ENCODE results near the gene ETNK2.

Gene ETNK2

DNA sequence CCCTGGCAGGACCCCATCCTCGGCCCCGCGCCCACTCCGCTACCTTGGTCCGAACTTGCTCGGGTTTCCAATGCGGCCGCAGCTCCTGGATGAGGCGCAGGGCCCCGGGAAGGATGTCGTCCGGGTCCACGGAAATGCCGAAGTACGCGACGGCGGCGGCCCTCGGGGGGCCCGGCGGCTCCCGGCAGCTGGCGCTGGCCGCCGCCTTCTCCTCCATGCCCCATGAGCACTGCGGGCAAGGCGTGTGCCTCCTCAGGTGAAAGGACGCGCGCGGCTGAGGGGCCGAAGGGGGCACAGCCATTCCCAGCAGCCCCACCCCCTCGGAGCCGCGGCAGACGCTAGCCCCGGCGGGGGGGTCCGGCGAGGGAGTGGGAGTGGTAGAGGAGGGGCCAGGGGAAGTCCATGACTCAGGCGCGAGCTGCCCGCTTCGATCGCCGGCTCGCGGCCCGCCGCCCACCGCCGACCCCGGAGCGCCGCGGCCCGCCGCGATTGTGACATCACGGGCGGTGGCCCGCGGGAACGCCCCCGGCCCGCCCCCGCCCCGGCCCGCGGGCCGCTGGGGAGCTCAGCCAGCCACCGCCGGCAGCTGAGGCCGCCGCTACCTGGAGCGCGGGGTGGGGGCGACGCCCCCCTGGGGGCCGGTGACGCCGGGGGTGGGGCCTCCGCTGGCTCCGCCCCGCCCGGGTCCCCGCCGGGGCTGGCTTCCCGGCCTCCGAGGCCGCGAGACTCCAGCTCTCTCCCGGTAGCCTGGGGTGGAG, at the start of gene ETNK2:
TSS of gene ETNK2 (minus strand) at position 493 of the 758 bp plus-strand sequence. CDS start at position 301, 192 bp downstream.
- DNase-seq, result peak; percentile 58

DNA sequence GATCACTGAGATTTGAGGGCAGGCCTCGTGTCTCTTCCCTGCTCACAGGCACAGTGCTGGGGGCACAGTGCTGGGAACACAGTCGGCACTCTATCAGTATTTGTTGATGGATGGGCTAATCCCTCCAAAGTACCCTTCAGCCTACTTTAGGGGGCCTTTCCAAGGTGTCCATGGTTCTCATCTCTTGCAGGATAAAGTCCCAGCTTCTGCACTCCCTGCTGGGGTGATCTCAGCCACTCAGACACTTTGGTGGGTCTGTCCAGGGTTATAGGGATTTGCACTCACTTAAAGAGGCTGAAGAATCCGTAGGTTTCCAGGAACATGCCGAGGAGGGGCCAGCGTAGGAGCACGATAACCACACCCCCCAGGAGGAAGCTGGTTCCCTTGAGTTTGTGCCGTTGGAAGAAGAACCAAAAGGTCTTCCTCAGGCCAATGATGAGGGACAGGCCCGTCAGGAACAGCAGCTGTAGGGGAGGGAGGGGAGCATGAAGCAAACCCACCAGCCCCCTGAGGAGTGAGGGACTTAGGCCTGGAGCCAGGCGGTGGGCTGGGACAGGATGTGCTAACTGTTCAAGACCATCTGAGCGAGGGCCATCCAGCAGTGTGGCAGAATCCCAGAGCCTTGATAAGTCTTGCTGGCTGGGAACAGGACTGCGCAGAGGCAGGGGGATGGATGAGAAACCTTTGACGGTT, 49.6 kb upstream of the ETNK2 start:
- DNase-seq, result no peak

DNA sequence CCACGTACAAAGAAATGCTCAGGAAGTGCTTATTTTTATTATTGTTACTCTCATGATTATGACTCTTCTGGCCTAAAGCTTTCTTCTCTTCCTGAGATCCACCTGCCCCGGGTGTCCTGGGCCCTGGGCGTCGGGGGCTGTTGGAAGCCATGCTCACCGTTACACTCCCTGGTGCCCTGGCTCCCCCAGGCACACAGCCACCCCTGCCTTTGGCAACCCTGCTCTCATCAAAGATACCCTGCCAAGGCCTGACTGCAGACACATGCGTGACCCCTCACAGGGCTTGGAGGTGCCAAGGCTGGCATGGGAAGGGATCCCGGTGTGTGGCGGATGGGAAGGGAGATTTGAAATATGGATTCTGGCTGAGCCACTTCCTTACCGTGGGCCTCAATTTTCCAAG, 47.7 kb upstream of the ETNK2 start:
- DNase-seq, result no peak

DNA sequence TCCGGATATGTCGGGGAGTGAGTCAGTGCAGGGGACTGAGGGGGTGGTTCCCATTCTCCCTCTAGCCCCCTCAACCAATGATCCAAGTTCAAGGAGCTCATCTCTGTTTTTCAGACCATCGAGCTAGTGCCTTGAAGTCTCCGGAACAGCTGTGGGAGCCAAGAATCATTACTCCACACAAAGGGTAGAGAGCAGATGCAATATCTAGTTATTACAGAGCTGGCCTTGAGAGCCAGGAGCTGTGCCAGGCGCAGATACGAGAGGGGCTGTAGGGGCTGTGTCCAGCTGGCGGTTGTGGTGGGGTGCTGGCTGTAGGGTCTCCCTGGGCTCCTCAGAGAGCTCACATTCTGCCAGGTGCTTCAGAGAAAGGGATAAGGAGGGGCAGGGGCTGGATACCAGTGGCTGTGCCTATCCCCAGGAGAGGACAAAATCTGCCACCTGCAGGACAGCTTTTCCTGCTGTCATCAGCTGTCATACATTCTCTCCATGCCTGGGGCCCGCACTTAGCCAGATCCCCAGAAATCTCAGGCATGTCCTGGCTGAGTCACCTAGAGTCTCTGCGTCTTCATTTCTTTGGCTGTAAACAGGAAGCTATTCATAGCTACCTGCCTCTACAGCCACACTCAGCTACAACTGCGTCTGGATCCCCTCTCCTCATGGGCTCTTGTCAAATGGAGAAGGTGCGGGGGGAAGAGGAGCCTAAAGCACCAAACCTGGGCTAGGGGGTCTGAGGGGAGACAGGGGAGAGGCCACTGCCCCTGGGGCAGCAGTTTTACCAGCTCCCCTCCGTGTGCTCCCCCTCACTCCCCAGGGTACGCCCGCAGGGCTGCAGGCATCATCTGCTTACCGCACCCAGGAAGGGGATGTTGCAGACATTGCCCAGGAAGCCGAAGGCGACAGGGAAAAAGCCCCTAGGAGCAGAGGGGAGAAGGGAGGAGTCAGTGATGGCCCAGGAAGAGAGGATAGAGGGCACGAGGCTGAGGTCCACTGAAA, 46.8 kb upstream of the ETNK2 start:
- DNase-seq, result no peak

DNA sequence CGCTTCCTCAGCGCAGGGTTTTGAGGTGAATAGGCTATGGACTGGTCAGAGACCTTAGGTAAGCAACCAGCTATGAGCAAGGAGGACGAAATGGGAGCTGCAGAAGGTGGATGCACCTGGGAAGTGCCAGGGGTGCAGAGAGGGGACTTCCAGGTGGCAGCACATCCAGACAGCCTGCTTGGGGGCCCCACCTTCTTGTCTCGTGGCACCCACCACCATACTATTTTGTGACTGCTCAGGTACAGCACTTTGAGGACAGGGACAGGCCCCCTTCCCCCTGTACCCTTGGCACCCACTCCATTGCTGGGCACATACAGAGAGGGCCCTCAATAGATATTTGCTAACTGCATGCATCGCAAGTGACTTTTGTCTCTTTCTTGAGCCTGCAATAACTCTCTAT, 45.2 kb upstream of the ETNK2 start:
- DNase-seq, result no peak

DNA sequence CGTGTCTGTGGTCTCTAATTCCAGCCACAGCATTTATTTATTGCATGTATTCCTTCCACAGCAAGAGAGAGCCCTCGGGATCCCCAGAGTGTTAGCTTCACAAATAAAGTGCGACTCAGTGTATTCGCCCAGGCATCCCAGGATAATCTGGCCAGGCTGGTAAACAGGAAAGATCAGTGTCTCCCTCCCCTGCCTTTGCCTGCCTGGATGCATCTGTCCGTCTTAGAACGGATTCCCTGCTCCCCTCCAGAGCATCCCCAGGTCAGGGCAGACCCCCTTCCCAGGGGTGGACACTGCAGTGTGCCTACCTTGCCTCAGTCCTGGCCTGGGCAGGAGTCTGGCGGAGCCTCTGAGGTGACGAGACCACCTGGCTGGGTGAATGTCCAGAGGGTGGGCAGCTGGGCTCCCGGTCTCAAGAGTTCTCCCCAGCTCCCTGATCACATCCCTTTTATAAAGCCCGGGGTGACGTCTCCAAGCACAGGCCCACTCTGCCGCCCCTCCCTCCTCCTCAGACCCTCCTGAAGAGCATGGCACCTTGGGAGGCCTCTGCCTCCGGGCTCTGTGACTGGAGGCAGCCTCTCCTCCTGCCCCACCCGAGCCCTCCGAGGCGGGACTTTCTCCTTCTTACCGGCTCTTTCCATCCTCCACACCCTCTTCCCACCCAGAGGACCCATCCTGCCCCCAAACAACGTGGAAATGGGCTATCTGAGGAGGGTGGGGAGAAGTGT, 44.4 kb upstream of the ETNK2 start, which contains the start of gene KISS1:
TSS of gene KISS1 (minus strand) at position 424 of the 728 bp plus-strand sequence. CDS start 3,615 bp downstream, outside the sequence.
- no peak for DNase-seq

GRCh38 chr1:204194771-204195170, 42.9 kb upstream of the ETNK2 start:
- DNase-seq, result no peak

- no peak for DNase-seq
Measured at GRCh38 chr1:204194080-204194479, 42.2 kb upstream of the ETNK2 start.

- DNase-seq, result no peak
Measured at GRCh38 chr1:204192589-204193352, 40.9 kb upstream of the ETNK2 start.

DNA sequence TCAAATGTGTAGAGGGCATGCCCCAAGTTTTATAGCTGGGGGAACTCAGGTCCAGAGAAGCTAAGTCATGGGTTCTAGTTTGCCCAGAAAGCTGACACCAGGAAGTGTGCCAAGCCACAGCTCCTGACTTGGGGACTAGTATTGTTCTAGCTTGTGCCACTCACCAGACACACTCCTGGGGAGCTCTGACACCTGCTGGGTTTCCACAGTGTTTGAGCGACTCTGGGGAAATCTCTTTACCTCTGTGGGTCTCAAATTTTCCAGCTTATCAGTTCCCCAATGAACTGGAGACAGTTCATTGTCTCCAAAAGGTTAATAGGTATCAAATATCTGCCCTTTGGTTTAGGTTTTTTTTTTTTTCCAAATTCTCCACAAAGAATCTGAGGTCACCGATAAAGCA, 40.2 kb upstream of the ETNK2 start:
- no peak for DNase-seq

DNA sequence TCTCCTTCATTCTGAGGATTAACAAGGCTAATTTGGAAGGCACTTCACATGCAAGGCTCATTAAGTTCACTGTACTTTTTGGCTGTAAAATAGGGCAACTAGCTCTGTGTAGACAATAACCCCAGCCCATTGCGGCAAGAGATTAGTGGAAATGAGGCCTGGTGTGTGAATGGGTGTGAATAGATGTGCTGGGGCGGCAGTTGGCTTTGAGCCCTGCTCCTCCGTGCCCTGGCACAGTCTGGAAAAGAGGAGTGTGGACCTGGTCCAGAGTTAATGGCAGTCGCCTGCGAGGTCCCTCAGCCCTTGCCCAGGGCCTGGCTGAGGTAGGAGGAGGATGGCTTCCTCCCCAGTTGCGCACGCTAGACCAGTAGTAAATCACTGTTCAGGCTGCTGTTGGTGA, 39.6 kb upstream of the ETNK2 start:
- DNase-seq, result no peak

GRCh38 chr1:204190212-204191211, 38.7 kb upstream of the ETNK2 start:
- DNase-seq, result peak; percentile 37

- no peak for DNase-seq
Measured at GRCh38 chr1:204188959-204189639, 37.3 kb upstream of the ETNK2 start.

DNA sequence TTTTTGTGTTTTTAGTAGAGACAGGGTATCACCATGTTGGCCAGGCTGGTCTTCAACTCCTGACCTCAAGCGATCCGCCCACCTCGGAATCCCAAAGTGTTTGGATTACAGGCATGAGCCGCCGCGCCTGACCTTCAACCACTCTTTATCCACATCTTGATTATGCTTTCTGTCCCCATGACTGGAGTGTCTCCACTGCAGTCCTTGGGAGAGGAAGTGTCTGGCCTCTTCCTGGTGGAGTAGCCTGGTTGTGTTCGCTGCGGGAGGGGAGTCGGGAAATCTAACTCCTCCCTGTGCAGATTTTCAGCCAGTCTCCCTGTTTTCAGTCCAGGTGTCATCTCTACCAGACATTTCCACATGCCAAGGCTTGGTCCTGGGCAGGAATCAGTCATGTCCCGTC, 34.8 kb upstream of the ETNK2 start:
- no peak for DNase-seq

DNA sequence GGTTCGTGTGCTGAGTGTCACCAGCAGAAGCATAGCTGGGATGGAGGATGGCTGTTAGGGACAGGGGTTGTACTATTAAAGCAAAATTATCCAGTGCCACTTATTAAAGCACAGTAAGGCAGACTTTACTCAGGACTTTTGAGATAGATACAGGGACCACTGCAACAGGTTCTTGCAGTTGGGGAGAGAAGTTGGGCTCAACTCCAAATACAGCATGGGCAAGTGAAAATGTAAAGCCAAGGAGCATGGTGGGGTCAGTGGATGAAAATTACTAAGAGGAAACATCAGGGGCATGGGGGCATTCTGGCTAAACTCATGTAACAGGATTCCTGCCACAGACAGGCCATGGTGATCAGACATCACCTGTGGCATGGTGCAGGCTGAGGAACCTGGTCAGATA, 29.3 kb upstream of the ETNK2 start:
- DNase-seq, result no peak

- DNase-seq, result no peak
Measured at GRCh38 chr1:204180133-204180532, 28.3 kb upstream of the ETNK2 start.

GRCh38 chr1:204178487-204179281, 26.8 kb upstream of the ETNK2 start:
- no peak for DNase-seq

- no peak for DNase-seq
Measured at GRCh38 chr1:204177133-204177532, 25.3 kb upstream of the ETNK2 start.

DNA sequence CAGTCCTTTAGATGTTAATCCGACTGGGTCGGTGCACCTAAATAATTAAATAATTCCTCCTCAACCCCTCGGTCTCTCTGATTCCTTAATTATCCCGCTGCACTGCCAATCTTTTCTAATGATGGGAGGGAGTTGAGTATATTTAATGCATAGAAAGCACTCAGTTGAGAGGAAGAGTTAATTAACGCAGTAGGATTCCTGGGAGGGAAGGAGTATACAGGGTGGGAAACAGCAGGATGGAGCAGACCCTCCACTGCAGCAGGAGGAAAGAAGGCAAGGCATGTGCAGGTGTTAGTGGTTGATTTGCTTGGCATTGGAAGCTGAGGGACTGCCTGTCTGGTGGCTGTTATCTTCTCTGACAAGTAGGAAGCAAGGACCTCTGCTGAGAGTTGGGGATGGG, 24.2 kb upstream of the ETNK2 start:
- no peak for DNase-seq
